Neutrophil (primary cell): ENCODE results near the gene CEP120.

ENCODE experiments used
- H3K27ac ChIP-seq: fragments of 200-600 bp; sonication (generic); 2 replicates; pipeline ENCODE4 v1.5.1; 2016; ENCODE audit warnings: mild to moderate bottlenecking, moderate library complexity
- H3K27me3 ChIP-seq: fragments of 200-600 bp; sonication (generic); 2 replicates; pipeline ENCODE4 v1.6.0; 2016; ENCODE audit warnings: mild to moderate bottlenecking
- H3K36me3 ChIP-seq: fragments of 200-600 bp; sonication (generic); 2 replicates; pipeline ENCODE4 v1.5.1; 2017
- H3K4me1 ChIP-seq, 2 experiments: fragments of 200-600 bp in 1 of 2; sonication (generic) in 1 of 2; 1 replicate in 1 of 2; 2 replicates in 1 of 2; pipeline versions ENCODE4 v1.5.1 to v1.6.1; 2013 to 2016; ENCODE audit warnings: low read depth in 1 of 2, low read length in 1 of 2, mild to moderate bottlenecking in 1 of 2, moderate library complexity in 1 of 2; ENCODE audit not compliant: control insufficient read depth in 1 of 2, insufficient read depth in 1 of 2
- H3K4me3 ChIP-seq, 2 experiments: fragments of 200-600 bp in 1 of 2; sonication (generic) in 1 of 2; 1 replicate in 1 of 2; 2 replicates in 1 of 2; pipeline ENCODE4 v1.5.1; 2013 to 2016; ENCODE audit warnings: low read depth in 1 of 2, low read length in 1 of 2, mild to moderate bottlenecking in 1 of 2, moderate library complexity in 1 of 2
- H3K9me3 ChIP-seq: fragments of 200-600 bp; sonication (generic); 2 replicates; pipeline ENCODE4 v1.5.1; 2016
- CTCF ChIP-seq: fragments of 200-600 bp; sonication (generic); IDR thresholded peaks from 2 replicates; pipeline ENCODE4 v1.5.1; 2016; ENCODE audit warnings: antibody characterized with exemption

CEP120 gene

GRCh38 chr5:123382252-123382651, 41.0 kb downstream of the CEP120 start:
- Histone ChIP-seq H3K27ac (no peak overlapping the region), H3K4me1 (no peaks in the 10 kb centered on the region), H3K4me3 (no peak overlapping the region), H3K27me3 (no peaks in the 10 kb centered on the region), H3K36me3 (peaks cover 92% of the 10 kb centered on the region), H3K9me3 (no peaks in the 10 kb centered on the region)
- no peak for TF ChIP-seq CTCF

GRCh38 chr5:123371575-123372179, 51.5 kb downstream of the CEP120 start:
- Histone ChIP-seq H3K4me3 (no peak overlapping the region), H3K27ac (no peak overlapping the region), H3K9me3 (no peaks in the 10 kb centered on the region), H3K27me3 (no peaks in the 10 kb centered on the region), H3K36me3 (peaks cover 72% of the 10 kb centered on the region), H3K4me1 (no peaks in the 10 kb centered on the region)
- no peak for TF ChIP-seq CTCF

- no peaks in the 10 kb centered on the region for H3K4me1 ChIP-seq
- peaks cover 56% of the 10 kb centered on the region for H3K36me3 ChIP-seq
- TF ChIP-seq CTCF, result no peak
- H3K4me3 ChIP-seq, result no peak overlapping the region
- H3K27me3 ChIP-seq, result no peaks in the 10 kb centered on the region
- H3K27ac ChIP-seq, result no peak overlapping the region
- H3K9me3 ChIP-seq, result no peaks in the 10 kb centered on the region
These were observed 53.7 kb downstream of the CEP120 start for GRCh38 chr5:123369371-123369968.

GRCh38 chr5:123367739-123368138, 55.5 kb downstream of the CEP120 start:
- no peak for TF ChIP-seq CTCF
- Histone ChIP-seq H3K27me3 (no peaks in the 10 kb centered on the region), H3K4me1 (no peaks in the 10 kb centered on the region), H3K9me3 (no peaks in the 10 kb centered on the region), H3K27ac (no peak overlapping the region), H3K4me3 (no peak overlapping the region), H3K36me3 (peaks cover 55% of the 10 kb centered on the region)

DNA sequence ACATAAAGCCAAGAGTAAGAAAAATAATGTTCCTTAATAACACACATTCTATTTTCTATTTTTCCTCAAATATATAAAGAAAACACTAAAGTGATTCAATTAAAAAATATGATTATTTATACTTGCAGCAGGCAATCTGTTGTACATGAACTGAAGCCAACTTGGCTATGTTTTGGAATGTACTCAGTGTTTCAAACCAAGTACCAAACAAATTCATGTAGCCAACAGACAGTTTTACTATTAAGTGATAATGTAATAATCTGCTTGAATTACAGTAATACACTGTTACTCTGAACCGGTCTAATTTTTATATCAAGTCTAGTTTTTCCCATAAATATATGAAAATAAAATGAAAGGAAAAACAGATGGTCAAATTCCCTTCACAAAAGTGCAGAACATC, 58.0 kb downstream of the CEP120 start:
- no peaks in the 10 kb centered on the region for H3K9me3 ChIP-seq
- H3K27me3 ChIP-seq, result no peaks in the 10 kb centered on the region
- no peak overlapping the region for H3K4me3 ChIP-seq
- TF ChIP-seq CTCF, result no peak
- peaks cover 41% of the 10 kb centered on the region for H3K36me3 ChIP-seq
- H3K27ac ChIP-seq, result no peak overlapping the region
- H3K4me1 ChIP-seq, result no peaks in the 10 kb centered on the region
